HG03108 (cell line): ENCODE results near the gene CASQ1.

Source experiments
- ATAC-seq: cut with Tn5 transposase; IDR thresholded peaks from one replicate; pipeline ENCODE4 v1.9.1; 2021; ENCODE audit warnings: moderate library complexity; ENCODE audit not compliant: unreplicated experiment

The CASQ1 gene

DNA sequence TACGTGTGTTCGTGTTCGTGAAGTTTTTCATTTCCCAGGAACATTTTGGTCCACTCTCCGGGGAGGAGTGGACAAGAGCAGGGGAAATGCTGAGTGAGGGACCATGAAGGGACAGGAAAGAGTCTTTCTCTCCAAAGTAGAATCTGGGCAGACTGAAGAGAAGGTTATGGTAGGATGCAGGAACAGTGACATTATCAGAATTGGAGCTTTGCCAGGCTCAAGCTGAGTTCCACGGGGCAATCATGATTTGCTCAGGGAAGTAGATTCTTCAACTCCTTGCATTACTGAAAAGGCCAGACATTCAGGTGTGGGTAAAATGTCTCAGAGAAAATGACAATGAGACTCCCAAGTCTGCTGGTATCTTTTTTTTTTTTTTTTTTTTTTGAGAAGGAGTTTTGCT, 22.4 kb upstream of the CASQ1 start:
- no peak for ATAC-seq

DNA sequence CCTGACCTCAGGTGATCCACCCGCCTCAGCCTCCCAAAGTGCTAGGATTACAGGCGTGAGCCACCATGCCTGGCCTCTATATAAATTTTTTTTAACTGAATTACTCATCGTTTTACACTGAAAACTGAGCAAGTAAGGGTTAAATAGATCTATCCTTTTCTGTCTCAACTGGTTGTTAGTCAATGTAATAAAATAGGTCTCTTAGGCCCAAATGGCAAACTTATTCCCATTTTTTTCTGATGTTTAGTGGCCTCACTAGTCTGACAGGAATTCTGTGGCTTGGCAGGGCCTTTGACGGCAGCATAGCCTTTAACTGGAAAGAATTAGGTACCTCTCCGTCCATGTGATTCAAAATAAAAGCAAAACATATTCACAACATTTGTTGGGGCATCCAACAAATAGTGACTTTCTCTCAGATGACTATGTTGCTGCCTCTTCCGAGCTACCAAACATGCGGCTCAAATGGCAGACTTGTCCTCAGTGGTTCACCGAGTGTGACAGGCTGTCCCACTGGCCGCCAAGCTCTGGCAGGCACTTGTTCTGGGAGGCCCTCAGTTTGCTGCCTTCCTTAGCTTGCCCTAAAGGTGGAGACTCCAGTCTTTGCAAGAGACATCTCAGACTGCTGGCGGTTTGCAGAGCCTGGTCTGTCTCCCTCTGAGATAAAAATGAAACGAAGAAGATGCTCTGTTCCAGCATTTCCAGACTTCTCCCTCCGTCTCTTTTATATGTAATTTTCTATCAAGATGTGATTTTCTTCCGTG, 21.6 kb upstream of the CASQ1 start:
- ATAC-seq, result no peak

- peak; percentile 78 for ATAC-seq
These were observed 20.6 kb upstream of the CASQ1 start for GRCh38 chr1:160169553-160170399.

DNA sequence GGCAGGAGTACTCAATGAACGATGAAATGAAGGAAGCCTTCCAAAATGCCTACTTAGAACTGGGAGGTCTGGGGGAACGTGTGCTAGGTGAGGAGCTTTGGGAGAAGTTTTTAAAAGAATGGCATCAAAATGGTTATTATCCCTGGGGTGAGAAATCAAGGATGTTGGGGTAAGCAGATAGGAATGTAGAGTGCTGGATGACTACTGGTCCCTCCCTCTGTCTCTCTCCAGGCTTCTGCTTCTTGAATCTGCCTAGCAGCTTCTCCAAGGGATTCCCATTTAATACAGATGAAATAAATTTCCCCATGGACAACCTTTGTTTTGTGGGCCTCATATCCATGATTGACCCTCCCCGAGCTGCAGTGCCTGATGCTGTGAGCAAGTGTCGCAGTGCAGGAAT, 19.0 kb upstream of the CASQ1 start:
- ATAC-seq, result no peak

- no peak for ATAC-seq
These were observed 18.4 kb upstream of the CASQ1 start for GRCh38 chr1:160171980-160172379.

GRCh38 chr1:160177231-160177630, 13.1 kb upstream of the CASQ1 start:
- no peak for ATAC-seq

GRCh38 chr1:160177667-160178066, 12.7 kb upstream of the CASQ1 start:
- ATAC-seq, result no peak

- ATAC-seq, result no peak
These were observed 11.6 kb upstream of the CASQ1 start for GRCh38 chr1:160178731-160179130.

- ATAC-seq, result no peak
These were observed 11.0 kb upstream of the CASQ1 start for GRCh38 chr1:160179336-160179735.

- no peak for ATAC-seq
These were observed 4.1 kb upstream of the CASQ1 start for GRCh38 chr1:160186246-160186645.

DNA sequence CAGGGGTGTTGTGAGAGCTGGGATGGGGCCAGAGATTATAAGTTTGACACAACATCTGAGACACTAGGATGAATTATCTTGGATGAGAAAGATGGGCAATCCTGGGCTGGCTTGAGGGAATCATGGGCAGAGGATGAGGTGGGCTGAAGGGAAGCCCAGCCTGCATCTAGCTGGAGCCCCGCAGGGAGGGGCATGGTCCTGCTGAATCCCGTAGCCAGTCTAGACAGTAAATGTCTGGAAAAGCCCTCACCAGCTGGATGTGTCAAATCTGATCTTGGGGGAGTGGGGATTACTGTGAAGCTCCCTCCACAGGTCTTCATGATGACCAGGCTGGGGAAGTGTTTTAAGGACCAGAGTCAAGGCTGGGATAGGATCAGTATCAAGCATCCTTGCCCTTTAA, 3.6 kb upstream of the CASQ1 start:
- no peak for ATAC-seq

DNA sequence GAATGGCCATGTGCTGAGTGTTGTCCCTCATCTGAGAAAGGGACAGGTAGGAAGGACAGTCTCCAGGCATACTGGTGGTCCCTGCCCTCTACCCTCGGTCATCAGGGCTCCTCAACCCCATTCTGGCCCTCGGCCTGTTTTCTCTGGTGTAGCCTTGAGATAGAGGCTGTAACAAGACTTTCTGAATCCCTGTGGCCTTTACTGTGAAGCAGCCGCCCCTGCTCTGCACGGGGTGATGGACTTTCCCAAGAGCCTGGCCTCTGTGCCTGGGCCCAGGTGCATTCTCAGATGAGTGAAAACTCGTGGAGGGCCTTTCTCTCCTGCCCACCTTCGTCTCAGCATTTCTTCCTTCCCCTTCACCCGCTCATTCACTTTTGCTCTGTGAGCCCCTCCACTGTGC, 3.0 kb upstream of the CASQ1 start:
- ATAC-seq, result no peak

DNA sequence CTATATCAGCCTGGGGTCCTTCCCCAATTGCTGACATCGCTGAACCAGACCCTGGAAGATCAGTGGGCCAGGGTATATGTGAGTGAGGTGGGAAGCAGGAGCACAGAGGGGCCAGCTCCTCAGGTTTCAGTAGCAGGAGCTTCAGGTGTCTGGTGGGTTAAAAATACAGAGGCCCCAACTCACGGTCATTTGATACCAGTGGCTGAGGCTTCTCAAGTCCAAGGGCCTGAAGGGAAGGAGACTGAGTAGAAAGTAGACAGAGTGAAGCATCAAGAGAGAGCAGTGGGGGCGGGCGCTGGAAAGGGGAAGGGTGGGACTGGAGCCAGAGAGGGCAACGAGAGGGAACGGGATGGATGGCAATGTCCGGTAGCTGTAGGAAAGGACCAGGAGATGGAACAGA, 2.0 kb upstream of the CASQ1 start:
- no peak for ATAC-seq

DNA sequence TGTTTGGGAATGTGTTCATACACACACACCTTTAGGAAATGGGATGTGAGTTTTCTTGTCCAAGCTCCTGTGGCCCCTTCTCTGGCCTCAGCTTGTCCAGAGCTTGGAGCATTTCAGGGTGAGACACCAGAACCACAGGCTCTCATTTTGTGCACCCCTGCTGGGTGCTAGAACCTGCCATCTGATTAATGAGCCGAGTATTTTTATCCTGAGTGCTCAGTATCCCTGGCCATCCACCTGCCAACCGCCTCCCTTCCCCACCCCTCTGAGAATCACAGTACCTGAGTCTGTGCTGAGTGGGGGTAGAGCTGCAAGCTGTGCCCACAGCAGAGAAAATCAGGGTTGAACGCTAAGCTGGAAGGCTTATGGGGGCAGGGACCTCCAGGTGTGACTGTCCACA, 1.4 kb downstream of the CASQ1 start:
- ATAC-seq, result no peak

DNA sequence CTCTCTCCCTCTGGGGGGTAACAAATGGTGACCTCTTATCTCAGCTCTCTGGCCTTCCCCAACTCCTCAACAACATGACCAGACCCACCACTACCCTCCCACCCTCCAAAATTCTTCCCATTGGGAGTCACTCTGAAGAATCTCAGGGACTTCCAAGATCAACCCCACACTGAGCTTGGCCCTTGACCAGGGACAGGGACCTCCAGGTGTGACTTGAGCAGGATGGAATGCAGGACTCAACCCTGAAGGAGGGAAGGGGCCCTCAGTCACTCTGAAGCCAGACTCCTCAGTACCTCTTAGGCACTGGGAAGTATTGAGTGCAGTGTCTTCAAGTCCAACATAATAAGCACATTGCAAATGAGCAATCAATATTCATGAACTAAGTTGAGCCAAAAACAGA, 1.9 kb downstream of the CASQ1 start:
- no peak for ATAC-seq

DNA sequence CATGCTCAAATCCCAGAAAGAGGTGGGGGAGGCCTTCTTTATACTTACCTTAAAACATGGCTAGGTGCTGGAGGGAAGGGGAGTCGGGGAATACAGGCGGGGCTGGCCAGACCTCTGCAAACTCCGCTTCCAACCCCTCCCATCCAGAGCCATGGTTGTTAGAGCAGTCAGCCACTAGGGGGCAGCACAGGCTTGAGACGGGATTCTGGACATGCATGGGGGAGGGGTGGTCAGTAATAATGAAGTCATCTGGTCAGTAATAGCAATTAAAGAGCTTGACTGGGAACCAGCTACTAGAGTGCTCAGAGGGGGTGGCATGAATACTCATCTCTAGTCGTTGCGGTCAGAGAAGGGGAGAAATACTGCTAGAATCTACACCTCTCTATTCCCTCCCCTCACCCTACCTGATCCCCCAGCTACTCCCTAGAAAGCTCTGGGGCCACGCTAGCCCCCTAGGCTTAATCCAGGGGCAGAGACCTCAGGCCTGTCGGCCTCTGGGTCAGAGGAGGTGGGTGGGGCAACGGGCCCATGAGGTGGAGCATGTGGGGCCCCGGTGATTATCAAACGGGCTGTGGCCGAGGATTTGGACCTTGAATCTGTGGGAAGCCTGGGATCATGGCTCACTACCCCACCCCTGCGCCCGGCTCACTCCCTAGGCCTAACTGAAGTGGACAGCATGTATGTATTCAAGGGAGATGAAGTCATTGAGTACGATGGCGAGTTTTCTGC, 2.9 kb downstream of the CASQ1 start:
- ATAC-seq, result peak; percentile 57

DNA sequence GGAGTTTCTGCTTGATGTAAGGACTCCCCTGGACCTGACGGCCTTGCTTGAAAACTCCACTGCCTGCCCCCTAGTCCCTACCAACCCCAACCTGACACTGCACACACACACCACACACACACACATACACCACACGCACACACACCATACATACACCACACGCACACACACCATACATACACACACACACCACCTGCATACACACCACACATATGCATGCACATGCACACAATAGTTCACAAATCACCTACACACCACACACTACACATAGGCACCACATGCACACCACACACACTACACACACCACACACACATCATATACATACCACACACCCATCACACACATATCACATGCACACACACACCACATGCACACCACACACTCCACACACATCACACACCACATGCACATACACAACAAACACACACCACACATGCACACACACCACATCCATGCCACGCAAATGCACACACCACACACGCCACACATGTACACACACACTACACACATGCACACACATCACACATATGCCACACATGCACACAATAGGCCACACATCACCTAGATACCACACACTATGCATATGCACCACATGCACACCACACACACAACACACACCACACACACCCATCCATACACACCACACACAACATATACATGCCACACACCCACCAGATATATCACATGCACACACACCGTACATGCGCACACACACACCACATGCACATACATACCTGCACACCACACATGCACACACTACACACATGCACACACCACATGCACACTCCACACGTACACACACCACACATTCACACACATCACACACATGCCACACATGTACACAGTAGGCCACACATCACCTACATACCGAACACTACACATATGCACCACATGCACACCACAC, 3.7 kb downstream of the CASQ1 start:
- no peak for ATAC-seq

DNA sequence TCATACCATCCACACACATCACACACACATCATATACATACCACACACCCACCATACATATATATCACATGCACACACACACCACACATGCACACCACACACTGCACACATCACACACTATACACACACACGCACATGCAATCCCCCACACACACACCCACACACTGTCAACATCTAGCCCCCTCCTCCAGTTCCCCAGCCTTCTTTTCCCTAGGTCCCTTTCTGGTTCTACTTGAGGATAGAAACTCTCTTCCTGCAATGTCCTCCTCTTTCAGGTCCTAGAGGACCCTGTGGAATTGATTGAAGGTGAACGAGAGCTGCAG, 4.3 kb downstream of the CASQ1 start:
- no peak for ATAC-seq

- ATAC-seq, result no peak
These were observed 5.8 kb downstream of the CASQ1 start for GRCh38 chr1:160196143-160196542.

DNA sequence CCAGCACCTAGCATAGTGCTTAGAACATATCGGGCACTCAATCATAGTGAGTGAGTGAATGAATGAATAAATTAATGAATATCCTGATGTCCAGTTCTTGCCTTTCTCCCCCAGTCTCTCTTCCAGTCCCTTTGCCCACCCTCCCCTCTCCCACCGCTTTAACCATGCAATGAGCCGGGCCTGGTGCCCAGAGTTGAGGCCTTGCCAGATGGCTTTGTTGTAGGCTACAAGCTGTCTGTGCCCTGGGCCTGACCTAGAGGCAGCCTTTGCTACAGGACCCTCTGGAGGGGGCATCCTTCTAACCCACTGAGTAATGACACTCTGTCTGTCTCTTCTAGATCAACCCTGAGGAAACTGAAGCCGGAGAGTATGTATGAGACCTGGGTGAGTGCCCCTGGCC, 6.9 kb downstream of the CASQ1 start:
- no peak for ATAC-seq

DNA sequence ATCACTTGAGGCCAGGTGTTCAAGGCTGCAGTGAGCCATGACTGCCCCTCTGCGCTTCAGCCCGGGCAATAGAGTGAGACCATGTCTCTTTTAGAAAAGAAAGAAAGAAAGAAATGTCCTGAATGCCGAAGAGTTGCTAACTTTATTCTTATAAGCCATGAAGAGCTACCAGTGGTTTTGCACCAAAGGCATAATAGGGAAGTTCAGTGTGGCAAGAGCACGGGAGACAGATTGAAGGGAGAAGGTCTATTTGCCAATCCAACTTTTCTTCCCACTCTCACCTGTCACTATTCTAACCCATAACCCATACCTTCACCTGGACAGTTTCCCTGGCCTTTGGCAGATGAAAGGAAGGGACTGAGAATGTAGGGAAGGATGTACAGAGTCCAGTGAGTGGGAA, 10.4 kb downstream of the CASQ1 start:
- ATAC-seq, result no peak
